NCI-H1417 (cell line): ENCODE measurements around the gene SMOC2.
A peak's percentile ranks its signal among the peaks of the same experiment; 100 is the strongest.
"Not testable (repeated sequence)": the region's sequence is repeated elsewhere in the genome, so short reads cannot be mapped to it uniquely, and the experiment has no call there.

Experiments
- DNase-seq, 3 experiments: peaks; one replicate each; lab custom pipeline; 2025; lab: John Stamatoyannopoulos, UW

The SMOC2 gene

DNA sequence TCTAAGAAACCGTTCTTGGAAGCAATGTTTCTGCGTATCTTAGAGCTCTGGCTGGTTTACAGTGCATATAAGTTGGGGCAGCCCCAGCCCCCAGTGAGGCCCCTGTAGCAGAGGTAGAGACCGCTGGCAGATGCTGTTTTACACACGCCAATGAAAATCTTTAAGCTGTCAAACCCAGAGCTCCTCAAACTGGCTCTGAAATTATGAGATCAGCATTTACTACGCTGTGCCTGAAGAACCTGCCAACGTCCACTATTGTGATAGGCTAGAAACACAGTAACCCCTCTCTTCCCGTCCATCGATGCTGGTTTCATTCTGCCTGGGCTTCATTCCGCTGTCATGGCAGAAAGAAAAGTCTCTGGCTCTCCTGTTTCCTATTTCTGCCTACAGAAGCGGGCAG, 160.6 kb downstream of the SMOC2 start:
- DNase-seq: no peak

DNA sequence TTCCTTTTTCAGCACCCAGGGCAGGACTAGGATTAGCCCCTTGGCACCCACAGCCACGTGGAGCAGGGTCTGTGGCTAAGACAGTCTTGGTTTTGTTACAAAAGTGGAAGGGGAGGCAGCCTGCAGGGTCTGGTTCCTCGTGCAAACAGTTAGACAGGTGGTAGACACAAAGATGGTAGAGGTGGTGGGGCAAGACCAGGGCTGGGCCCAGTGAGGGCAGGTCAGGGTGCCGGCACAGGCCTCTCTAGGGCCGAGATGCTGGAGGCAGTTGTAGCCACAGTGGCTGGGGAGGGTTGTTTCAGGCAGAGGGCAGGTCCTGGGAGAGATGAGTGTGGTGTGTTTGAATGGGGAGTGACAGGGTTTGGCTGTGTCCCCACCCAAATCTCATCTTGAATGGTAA, 161.6 kb downstream of the SMOC2 start:
- no peak for DNase-seq

DNA sequence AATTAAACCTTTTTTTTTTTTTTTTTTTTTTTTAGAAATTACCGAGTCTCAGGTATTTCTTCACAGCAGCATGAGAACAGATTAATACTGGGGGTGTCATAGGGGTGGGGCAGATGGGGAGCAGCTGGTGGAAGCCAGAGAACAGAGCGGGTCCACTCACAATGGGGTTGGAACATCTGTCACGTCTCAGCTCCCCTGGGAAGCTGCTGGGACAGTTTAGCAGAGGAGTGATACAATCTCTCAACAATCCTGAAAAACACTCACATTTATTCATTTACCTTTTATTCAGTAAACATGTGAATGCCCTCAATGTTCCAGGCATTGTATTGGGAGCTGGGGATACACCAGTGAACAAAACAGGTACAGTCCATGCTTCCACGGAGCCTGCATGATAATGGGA, 162.2 kb downstream of the SMOC2 start:
- no peak for DNase-seq

DNA sequence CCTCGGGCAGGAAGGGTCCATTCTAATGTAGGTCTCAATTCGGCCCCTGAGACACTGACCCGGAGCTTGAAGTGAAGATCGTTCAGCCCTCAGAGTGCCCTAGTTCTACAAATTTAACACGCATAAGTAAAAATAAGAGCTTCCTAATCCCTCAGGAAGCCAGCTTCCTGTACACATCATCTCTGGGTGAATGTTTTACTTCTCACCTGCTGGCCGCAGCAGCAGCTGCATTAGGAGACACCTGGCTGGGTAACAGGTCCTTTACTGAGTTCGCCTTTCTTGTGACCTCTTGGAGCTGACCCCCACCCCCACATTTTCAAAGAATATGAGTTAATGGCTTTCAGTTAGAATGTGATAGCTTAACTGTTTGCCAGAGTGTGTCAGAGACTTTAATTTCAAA, 165.0 kb downstream of the SMOC2 start:
- DNase-seq: peak in 1 of 3 experiments; percentile 21

DNA sequence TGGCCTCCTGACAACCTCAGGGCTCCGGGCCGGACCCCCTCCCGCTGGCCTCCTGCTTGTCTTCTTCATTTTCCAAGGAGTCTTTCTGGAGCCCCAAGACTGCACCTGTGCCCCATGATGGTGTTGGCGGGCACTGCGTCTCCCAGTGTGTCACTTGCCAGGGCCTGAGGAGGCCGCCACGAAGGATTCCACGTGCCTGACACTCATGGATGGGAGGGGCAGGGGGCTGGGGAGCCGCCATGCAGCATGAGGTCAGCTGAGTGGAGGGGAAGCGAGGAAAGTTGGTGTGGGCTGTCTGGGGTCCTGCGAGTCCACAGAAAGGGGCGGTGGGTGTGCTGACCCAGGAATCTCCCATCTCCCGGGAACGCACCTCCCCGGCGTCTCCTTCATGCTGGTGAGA, 165.7 kb downstream of the SMOC2 start:
- DNase-seq: no peak

DNA sequence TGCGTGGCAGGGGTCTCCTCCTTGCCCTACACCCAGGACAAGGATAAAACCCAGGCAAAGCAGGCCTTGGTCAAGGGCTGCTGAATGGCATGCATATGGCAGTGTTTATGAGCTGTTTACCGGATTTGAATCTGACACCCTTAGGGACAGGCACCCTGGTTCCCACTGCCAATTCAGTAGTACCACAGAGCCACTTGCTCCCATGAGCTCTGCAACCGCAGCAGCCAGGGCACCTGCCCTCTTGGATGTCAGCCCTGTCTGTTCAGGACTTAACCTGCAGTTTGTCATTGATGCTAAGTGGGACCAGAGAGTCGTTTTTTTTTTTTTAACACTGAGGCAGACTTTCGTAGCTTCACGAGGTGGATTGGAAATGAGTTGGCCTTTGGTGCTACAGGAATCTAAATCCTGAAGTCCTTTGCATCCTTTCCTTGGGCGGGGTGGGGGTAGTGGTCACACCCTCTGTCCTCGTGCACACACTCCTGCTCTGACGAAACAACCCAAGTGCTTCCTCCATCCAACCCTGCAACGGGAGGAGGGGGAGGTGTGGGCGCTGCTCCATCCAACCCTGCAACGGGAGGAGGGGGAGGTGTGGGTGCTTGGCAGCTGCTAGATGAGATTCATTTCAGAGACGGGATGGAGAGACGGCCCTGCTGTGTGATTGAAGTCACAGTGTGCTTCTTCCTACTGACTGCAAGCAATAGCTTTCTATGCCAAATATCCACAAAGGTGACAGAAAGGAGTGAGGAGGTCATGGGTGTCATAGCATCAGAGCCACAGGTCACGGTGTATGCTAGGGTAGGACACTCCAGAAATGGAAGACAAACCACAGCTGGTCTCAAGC, 166.5 kb downstream of the SMOC2 start:
- peak; percentile 69 to 85 (median 74) for DNase-seq

DNA sequence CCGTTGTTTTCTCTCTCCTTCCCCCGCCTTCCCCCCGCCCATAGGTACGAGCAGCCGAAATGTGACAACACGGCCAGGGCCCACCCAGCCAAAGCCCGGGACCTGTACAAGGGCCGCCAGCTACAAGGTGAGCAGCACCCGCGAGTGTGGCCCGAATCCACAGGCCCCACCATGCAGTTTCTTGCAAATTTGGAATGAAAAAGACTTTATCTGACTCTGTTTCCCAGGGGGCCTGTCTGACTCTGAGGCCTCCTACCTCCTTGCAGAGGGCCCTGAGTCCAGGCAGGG, 167.1 kb downstream of the SMOC2 start:
- no peak for DNase-seq

DNA sequence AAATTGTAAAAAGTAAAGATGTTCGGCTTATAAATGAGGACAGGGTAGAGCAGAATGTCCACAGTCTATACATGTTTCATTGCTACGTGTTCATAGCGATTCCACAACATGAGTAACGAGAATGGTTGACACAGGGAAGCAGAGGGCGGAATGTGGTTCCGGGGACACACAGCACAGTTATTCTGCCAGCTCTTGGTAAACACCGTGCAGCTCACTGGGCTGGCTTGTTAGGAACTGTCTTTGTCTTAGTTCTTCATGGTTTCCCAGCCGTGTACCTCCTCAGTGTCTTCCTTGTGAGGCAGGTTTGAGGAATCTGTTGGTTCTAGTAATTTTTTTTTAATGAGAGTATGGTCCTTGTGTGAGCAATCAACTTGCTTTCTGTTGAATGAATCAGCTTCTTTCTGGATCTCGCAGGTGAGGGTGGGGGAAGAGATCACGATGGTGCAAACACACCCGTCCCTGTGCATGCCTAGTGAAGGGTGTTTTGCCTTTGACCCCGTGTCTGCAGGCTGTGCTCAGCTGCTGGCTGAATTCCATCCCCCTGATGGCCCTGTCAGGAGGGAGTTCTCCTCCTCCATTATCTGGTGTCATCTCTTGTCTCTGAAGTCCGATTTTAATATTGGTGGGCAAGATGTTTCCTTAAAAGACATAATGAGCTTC, 168.2 kb downstream of the SMOC2 start:
- no peak for DNase-seq

DNA sequence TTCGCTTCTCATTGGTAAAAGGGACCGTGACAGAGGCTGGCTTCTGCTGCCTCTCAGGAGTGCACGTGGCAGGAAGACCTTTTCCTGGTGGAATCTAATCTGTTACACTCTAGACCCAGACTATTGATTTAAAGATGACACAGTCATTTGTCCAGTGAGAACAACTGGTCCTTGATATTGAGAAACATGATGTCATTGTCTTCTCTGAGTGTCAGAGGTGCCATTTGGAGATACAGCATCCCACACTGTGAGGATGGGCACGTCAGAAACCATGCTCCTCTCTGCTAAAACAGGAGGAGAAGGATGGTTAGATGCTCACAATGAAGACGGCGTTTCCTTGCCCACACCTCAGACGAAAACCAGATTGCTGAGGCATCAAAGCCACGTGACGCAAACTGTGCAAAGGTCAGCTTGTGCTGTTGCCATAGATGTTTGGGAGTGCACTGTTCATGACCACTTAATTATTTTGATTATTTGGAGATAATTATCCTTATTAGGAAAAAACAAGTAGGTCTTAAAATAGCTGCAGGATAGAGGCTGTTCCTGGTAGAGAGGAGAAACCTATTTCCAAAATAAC, 169.0 kb downstream of the SMOC2 start:
- no peak for DNase-seq

DNA sequence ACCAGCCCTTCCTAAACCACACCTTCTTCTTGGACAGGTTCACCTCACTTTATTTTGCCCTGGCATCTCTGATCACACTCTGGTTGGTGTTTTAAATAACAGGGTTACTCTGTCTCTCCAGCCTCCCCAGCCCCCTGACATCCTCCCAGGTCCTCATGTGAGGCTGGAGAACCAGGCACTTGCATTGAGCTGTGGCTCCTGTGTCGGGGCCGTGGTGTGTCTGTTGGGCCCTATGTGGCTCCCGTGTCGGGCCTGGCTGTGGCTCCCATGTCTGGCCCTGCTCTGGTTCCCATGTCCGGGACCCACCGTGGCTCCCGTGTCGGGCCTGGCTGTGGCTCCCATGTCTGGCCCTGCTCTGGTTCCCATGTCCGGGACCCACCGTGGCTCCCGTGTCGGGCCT, 170.0 kb downstream of the SMOC2 start:
- not testable (repeated sequence) for DNase-seq

DNA sequence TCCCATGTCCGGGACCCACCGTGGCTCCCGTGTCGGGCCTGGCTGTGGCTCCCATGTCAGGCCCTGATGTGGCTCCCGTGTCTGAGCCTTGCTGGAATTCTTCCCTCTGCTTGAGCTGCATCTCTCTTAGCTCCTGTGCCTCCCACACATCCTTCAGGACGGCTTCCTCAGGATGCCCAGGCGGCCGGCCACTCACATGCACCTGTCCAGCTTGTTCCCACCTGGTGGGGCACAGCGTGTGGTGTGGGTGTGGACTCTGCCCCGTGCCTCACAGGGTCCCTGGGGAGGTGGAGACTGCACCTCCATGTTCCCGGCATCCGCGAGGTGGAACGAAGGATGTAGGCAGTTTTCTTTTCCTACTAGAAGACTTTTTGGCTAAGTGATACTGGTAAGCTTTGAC, 170.7 kb downstream of the SMOC2 start:
- no peak for DNase-seq

DNA sequence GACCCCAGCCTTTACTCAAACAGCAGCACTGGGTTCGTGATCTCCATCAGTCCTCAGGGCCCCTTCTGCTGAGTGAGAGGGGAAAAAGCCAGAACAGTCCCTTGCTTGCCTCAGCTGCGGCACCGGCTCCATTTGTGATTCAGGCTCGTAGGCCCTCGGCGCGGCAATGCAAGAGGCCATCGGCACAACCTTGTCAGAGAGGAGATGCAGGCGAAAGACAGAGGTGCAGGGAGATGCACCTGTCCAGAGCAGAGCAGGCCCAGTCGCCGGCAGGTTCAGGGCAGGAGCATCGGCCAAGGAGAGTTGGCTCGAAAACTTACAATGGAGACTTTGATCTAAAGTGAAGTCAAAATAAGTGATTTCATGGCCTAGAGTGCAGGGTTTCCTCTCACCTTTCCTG, 171.6 kb downstream of the SMOC2 start:
- no peak for DNase-seq

DNA sequence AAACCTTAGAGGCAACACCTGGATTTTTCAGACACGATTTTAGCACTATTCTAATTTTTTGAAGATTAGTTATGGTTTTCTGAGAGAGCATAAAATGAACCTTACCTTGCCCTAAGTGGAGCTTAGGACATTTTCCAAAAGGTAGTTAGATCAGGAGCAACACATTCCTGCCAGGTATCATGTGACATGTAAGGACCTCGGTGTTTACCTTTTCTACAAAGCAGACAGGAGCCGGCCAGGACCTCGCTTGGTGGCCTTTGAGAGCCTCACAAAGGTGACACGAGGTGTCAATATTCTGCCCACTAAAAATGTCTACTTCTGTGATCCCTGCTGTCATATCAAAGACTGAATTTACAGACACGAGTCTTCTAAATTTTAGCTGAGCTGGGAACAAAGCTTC, 174.9 kb downstream of the SMOC2 start:
- no peak for DNase-seq

DNA sequence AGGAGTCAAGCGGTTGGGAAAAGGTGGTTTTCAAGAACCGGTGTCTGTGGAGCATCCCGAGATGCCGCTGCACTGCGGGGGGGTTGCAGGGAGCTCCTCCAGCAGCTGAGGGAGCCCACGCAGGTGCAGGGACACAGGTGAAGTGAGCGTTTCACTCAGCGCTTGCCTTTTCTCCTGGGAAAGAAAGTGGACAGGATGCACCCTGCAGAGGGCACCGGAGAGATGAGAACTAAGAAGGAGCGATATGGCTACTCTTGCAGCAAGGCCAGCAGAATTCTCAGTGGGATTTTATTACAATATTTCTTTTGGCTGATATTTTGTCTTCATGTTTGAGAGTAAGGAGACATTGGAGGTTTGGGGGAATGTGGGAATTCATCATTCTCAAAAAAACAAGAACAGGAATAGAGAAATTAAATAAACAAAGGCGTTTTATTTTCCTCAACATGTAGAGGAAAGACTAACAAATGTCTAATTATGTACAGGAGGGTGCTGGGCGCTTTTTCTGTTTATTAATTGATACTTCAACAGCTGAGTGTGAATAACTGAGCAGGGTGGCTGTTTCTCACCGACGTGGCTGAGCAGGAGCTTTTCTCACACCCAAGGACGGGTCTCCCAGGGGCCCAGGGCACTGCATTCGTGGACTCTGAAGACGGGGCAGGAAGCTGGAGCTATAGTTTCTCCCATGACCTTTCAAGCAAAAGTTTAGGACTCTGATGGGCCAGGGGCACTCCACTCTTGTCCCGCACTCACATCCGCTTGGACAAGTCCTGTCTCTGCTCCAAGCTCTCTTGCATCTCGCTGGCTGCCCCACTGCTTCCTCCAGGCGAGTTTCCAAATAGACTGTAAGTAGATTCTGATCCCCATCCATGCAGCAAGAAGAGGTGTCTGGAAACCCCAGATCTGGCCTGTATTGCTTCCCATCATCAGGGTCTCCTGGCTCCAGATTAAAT, 176.1 kb downstream of the SMOC2 start:
- DNase-seq: peak in 2 of 3 experiments; percentile 19 to 60

DNA sequence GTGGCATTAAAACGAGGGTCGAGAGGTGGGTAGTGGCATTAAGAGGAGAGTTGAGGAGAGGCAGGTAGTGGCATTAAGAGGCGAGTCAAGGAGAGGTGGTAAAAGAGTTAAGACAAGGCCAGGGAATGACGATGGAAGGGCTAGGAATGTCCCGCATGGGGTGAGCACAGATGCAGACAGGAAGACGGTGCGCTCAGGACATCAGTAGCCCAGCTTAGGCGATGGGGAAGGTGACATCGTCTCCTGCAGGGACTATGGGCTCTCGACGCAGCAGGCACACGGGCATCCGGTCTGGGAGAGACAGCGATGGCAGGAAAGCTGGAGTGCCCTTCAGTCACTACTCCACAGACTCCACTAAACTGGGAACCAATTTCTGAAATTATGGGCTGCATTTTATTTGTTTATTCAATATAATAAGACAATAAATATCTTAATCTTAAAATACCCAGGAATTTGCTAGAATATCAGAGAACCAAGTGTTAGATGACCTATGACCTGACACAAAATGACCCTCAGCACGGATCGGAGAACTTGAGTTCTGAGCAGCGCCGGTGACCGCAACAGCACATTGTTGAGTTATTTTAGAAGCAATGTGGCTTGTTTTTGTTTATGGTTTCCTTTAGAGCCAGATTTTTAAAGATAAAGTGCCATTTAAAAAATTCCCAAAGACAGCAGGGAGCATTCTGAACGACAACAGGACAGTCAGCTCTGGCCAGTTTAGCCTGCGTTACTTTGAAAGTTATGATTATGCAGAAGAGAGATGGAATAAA, 177.7 kb downstream of the SMOC2 start:
- DNase-seq: no peak

DNA sequence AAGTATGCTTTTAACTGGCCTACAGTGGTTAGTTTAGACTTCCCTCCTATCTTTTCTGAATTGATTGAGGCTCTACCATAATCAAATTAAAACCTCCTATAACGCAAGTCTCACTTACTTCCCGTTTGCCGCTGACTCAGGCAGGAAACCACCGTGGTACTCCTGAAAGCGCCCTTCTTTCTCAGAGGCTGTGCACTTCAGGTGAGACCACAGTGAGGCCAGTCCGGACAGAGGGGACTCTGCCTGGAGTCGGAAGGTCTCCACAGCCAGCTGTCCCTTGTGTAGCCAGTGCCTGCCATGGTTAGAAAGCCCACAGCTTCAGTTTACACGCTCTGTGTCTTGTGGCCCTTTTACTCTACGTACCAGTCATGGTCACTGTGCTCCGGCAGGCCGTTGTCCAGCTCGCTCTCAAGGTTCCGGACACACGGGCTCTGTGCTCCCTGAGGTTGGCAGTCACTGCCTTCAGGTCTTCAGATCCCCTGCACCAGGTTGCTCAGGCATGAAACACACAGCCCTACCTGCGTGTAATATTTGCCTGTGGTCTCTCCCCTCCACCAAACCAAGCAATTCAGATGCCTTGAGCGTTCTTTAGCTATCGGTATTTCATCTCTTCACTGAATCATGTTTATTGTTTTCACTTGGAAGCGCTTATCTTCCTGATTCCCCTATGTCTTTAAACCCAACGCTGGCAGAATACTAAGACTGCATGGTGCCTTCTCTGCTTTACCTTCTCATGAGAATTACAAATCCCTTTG, 178.8 kb downstream of the SMOC2 start:
- no peak for DNase-seq

DNA sequence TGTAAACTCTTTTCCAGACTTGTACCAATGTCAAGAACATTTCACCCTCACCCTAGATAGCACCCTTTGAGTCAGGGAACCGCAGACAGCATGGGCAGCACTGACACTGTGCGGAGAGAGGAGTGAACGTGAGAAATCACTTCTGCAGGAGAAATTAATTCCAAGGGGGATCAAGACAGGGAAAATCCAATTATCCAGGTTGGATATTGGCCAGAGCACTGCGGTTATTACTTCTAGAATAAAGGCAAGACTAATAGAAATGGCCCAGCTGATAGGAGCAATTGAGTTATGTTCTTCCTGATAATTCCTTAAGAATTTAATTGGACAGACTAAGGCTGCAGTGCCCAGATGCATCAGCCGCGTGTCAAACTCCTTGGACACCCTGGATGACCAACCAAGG, 179.6 kb downstream of the SMOC2 start:
- DNase-seq: no peak

DNA sequence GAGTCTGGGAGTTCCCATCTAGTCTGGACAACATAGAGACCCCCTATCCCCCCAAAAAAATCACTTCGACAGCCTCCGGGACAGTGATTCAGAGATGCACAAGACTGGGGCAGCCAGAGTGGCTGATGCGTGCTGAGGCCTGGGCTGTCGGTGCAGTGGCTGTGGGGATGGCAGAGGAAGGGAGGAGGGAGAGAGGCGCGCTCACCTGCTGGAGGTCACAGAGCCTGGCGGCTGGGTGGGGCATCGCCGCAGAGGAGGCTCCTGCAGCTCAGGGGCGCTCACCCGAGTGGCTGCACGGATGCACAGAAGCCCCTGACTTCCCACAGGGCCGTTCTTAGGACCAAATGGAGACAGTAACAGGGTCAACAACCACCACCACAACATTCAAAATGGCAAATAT, 182.8 kb downstream of the SMOC2 start:
- DNase-seq: no peak

DNA sequence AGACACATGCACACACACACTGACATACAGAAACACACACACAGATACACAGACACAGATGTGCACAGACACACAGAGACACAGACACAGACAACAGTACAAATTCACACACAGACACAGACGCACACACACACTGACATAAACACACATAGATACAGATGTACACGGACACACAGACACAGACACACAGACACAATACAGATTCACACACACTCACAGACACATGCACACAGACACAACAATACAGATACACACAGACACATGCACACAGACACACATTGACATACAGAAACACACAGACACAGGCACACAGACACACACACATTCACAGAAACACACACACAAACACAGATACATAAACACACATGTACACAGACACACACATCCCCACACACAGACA, 183.6 kb downstream of the SMOC2 start:
- no peak for DNase-seq

DNA sequence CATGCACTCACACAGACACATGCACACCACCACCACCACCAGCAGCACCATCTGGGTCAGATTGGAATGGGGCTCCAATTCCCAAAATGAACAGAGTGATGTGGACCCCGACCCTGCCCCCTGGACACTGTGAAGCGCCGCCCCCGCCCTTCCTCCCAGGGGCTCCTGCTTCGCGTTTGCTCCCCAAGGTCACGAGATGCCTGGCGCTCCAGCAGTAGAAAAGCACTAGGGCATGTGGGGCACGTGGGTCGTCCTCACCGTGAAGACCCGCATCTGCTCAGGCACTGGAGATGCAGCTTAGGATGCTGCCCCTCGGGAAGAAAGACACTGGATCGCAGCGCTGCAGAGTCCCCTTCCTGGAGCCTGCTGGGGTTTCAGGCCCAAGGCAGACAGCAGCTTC, 184.0 kb downstream of the SMOC2 start:
- no peak for DNase-seq

DNA sequence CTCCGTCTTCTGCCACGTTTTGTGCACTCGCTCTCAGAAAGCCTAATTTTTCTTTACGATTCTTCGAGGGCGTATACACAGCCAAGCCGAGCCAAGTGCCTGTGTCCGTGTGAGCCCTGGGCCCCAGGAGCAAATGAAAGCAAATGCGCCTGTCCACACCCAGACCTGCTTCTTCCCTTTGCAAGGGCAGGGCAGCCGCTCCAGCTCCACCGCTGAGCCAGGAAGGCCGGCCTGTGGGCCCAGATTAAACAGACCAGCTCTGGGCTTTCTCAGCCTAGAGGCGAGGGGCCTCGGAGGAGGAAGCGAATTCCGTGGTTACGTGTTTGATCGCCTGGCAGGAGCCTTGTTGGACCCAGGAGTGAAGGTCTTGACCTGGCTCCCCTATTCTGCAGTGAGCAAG, 184.6 kb downstream of the SMOC2 start:
- DNase-seq: no peak
